NCI-H1436 treated with DMSO at 0.1 percent for 48 hours (cell line): Measurements from ENCODE around the gene APCS.

Experiments used
- DNase-seq: peaks from one replicate; lab custom pipeline; 2025; lab: John Stamatoyannopoulos, UW

The APCS gene

DNA sequence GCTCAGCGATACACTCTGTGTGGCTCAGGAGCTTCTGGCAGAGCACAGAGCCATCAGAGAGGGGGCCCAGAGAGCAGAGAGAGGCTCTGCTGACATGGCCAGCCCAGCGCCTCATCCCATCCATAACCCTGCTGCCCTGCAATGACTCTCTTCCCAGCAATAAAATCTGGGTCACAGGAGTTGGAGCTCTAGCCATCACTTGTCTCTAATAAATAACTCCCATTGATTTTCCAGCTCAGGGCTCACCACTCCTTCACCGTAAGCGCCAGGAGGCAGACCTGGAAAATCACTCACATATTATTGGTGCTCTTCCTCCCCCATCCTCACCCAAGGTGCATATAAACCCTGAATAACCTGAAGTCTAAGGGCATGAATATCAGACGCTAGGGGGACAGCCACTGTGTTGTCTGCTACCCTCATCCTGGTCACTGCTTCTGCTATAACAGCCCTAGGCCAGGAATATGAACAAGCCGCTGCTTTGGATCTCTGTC is at the start of gene APCS:
Gene APCS, plus strand, starts transcription at position 366 of the 491 bp plus-strand sequence. Its CDS starts 96 bp downstream, at position 462.
- DNase-seq, result no peak

DNA sequence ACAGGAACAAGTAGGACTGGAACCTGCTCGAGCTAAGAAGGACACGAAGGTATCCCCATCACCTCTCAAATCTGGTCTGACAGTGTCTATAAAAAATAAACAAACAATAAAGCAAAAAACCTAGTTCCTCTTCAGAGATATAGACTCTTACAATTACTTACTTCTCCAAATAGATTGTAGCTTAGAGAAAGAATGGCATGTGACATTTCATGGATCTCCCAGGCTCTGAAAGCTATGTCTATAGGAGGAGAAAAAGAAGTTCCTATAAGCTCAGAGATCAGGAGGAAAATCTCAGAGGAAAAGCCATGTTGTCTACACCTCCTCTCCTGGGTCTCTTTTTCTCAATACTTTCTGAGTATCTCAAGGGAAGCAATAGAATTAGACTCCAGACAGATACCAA is 39.5 kb upstream of the APCS start:
- DNase-seq, result no peak

DNA sequence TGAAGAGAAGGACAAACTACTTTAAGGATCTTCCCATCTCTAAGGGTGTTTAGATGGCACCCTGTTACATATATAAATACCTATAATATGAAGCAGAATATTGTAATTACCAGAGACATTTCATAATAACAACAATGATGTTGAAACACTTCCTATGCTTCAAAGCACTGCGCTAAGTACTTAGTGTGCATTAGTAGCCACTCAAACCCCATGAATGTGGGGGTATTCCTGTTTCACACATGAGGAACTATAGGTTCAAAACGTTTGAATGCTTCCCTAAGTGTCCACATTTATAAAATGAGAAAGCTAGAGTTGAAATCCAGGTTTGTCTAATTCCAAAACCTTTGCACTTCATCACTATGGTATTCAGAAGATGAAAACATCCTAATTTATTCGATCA is 33.4 kb upstream of the APCS start:
- no peak for DNase-seq

- DNase-seq, result no peak
These were observed 32.9 kb upstream of the APCS start for GRCh38 chr1:159554696-159555095.

GRCh38 chr1:159556931-159557369 is 30.7 kb upstream of the APCS start:
- no peak for DNase-seq

GRCh38 chr1:159560599-159560998 is 27.0 kb upstream of the APCS start:
- no peak for DNase-seq

DNA sequence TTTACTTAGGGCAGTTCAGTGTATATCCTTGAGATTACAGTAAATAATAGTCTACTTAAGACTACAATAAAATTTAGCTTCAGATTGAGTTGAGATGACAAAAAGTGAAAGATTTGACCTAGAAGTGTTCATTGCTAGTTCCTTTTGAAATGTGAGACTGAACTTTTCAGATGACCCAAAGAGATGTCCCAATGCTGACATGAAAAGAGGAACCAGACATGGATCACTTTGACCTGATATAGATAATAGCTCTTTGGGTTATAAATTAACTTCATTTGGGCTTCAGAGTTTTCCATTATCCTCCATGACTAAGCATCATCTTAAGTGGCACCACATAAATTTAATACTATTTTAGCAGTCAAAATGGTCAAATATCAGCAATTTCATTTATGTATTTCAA is 26.1 kb upstream of the APCS start:
- DNase-seq, result no peak

GRCh38 chr1:159562680-159563079 is 24.9 kb upstream of the APCS start:
- no peak for DNase-seq

GRCh38 chr1:159577446-159577845 is 10.2 kb upstream of the APCS start:
- DNase-seq, result no peak

- no peak for DNase-seq
These were observed 7.3 kb upstream of the APCS start for GRCh38 chr1:159580340-159580739.

DNA sequence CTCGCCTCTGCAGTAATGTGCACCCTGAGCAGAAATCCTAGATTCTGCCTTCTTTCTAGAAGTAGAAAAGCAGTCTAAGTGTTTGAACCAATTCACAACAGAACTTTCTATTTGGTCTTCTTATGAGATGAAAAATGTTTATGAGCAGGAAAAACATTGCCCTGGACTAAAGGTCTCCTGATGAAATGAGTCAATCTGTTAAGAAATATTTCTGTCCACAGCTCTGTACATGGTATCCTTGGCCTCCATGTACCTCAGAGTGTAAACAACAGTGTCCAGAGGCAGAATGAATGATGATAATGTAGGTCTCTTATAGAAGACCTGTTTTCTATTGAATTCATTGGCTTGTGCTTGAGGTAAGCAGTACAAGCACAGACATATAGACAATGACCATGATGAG is 6.2 kb upstream of the APCS start:
- no peak for DNase-seq

GRCh38 chr1:159584536-159584935 is 3.1 kb upstream of the APCS start:
- DNase-seq, result no peak

DNA sequence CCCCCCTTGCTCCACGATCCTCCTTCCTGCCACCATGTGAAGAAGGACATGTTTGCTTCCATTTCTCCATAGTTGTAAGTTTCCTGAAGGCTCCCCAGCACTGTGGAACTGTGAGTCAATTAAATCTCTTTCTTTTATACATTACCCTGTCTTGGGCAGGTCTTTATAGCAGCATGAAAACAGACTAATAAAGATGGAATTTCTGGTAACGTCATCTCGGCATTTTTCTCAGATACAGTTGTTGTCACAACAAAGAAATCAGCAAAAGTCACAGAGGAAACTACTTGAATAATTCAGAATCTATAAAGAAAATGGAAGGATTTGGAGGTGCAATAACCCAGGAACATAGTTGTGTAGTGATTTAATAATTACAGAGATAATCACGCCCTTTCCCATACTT is 4.4 kb downstream of the APCS start:
- DNase-seq, result no peak

- no peak for DNase-seq
These were observed 7.2 kb downstream of the APCS start for GRCh38 chr1:159594625-159595405.

- no peak for DNase-seq
These were observed 10.6 kb downstream of the APCS start for GRCh38 chr1:159598196-159598595.

- DNase-seq, result no peak
These were observed 13.3 kb downstream of the APCS start for GRCh38 chr1:159600894-159601293.

GRCh38 chr1:159602501-159602999 is 14.9 kb downstream of the APCS start:
- DNase-seq, result no peak

DNA sequence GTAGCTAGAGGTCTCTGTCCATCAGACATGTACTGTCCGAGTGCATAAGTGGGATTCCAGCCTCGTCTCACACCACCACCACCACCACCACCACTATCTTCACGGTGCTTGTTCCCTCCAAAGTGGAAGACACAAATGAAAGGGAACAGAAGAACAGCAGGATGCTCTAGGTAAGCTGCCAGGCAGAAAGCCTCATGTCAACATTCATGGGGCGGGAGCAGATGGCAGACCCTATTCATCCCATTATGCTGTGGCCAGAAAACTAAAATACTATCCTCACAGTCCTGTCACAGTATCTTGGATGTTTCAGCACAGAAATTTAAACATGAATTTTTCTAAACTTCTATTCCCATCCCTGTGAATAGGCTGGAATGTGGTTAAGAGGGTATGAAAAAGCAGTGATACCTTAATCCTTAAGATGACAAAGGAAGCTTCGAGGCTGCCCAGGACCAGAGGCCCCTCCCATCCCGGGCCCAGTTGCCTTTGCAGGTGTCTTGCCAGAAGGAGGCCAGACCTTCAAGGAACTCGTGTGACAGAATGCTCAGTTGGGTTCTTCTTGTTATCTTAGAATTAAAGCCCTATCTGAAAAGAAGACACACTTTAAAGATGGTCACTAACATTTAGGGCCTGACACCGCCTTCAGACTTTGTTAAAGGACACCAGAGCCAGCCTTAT is 24.7 kb downstream of the APCS start:
- DNase-seq, result no peak

- no peak for DNase-seq
These were observed 45.3 kb downstream of the APCS start for GRCh38 chr1:159632922-159633321.
